HG02798 (cell line): ENCODE measurements around the gene GALR2.
"Not testable (repeated sequence)": the region's sequence is repeated elsewhere in the genome, so short reads cannot be mapped to it uniquely, and the experiment has no call there.

Experiments
- ATAC-seq: cut with Tn5 transposase; IDR thresholded peaks from one replicate; pipeline ENCODE4 v1.9.1; 2021; ENCODE audit warnings: mild to moderate bottlenecking; ENCODE audit not compliant: unreplicated experiment, poor library complexity

GALR2 gene, protein sequence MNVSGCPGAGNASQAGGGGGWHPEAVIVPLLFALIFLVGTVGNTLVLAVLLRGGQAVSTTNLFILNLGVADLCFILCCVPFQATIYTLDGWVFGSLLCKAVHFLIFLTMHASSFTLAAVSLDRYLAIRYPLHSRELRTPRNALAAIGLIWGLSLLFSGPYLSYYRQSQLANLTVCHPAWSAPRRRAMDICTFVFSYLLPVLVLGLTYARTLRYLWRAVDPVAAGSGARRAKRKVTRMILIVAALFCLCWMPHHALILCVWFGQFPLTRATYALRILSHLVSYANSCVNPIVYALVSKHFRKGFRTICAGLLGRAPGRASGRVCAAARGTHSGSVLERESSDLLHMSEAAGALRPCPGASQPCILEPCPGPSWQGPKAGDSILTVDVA

DNA sequence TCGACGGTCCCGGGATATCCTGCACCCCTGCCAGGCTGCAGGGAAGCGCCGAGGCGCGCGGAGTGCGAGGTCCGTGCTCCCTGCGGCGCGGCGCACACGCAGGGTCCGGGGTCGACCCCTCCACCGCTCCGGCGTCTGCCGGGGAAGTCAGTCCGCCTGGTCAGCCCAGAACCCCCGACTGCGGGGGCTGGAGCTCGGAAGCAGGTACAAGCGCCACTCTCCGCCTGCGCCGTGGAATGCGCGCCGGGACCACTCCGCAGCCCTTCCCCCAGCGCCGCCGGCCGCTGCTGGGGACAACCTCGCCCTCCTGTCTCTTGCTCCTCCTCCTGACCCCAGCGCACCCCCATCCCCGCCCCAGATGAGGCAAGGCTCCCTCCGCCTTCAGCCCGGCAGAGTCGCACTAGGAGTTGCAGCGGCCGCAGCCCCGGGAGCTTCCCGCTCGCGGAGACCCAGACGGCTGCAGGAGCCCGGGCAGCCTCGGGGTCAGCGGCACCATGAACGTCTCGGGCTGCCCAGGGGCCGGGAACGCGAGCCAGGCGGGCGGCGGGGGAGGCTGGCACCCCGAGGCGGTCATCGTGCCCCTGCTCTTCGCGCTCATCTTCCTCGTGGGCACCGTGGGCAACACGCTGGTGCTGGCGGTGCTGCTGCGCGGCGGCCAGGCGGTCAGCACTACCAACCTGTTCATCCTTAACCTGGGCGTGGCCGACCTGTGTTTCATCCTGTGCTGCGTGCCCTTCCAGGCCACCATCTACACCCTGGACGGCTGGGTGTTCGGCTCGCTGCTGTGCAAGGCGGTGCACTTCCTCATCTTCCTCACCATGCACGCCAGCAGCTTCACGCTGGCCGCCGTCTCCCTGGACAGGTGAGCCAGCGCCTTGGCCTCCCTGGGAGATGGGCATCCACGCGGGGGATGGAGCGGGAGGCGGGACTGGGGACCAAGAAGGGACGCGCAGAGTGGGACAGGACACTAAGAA is at the start of gene GALR2:
TSS of gene GALR2 (plus strand) at position 392 of the 974 bp plus-strand sequence. CDS start at position 495, 103 bp downstream.
- no peak for ATAC-seq

DNA sequence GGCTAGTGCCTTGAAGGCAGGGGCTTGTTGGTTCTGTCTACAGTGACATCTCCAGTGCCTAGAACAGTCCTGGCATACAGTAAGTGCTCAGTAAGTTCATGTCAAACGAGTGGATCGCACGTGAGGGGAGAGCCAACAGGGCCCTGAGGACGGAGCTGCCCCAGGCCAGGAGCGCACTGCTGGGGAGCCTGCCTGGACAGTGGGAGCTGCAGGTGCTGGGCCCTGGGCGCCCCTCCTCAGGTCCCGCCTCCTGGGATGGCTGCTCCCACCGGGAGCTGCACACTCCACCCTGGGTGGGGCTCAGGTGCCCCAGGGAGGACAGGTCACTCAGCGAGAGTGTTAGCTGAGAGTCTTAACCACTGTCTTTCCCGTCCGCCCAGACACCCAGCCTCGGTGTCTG is 49.3 kb upstream of the GALR2 start:
- no peak for ATAC-seq

DNA sequence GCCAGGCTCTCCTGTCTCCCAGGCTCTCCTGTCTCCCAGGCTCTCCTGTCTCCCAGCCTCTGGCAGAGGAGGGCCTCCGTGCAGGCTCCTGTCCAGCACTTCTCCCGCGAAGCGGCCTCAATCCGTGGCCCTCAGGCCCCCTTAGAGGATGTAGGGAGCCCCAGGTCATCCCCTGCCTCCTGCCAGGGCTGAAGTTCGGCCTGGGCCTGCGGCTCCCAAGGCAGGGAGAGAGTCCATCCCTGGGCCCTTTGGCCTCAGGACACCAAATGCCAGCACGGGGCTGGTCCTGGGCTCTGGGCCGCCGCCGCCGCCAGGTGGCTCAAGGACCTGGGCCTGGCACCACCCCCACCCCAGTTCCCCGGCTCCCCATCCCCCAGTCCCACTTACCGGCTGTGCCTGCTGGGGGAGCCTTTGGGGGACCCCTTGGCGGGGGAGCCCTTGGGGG is 47.8 kb upstream of the GALR2 start:
- ATAC-seq = no peak

DNA sequence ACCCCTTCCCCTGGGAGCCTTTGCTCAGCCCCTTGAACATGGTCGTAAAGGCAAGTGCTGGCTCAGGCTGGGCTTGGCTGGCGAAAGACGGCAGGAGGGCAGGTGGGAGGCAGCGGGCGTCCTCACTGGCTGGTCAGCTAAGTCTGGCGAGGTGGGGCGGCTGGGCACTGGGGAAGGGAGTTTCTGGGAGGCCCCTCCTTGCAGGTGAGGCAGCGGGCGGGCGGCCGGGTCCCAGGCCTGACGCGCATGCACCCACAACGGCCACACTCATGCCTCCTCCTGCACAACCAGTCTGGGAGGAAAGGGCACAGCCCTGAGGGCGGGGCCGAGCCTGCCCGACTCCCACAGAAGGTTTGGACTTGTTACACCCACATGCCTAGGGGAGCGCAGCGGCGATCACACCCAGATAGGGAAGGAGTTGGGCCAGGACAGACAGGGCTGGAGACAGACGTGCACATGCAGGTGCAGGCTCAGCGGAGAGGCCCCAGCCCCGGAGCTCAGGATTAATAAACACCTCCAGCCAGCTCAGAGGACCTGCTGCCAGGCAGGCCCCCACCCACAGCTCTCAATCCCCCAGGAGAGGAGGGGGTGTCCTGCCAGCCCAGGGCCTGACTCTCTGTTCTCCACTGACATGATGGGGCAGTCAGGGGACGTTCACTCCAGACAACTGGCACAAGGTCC is 47.3 kb upstream of the GALR2 start, which contains the start of gene EVPL:
TSS of gene EVPL (minus strand) at position 148 of the 681 bp plus-strand sequence. CDS start at position 40, 108 bp downstream.
- ATAC-seq = no peak

DNA sequence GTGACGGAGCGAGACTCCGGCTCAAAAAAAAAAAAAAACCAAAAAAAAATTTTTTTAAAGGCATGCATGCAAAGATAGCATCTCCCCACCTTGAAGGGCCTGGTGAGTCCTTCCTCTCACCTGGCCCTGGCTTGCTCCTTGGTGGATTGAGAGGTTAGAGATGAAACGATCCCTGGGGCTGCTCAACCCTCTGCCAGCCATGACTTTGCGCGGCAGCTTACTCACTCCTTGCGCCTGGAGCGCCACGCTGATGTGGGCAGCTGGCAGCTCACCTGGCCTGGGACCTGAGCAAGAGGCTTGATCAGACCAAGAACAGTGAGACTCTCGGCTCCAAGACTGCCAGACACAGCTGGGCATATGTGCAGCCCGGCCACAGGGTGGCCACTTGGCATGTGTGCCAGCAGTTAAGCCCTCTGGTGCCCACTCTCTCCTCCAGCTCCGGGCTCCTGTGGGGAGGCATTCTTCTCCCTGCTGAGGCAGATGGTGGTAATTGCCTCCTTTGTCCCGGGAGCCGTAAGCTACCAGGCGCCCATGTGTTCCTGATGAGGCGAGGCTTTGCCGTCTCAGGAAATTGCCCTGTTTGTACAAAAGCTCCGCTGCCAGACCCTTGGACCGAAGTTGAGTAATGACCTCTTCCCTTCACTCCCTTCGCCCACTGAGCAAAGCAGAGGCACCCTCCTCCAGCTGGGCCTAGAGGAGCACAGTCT is 42.4 kb upstream of the GALR2 start:
- no peak for ATAC-seq

DNA sequence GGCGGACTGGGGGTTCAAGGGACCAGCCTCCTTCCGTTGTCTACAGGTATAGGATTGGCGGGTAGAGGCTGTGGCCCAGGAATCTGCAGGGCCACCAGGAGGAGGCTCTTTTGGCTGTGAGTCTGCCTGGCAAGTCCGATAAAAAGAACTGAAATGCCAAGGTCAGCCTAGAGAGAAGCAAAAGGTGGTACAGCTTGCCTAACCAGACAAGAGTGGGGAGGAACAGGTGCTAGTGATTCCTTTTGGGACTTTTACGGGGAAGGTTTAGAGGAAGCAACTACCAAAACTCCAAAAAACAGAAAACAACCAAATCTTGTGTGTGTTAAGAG is 41.8 kb upstream of the GALR2 start:
- no peak for ATAC-seq

DNA sequence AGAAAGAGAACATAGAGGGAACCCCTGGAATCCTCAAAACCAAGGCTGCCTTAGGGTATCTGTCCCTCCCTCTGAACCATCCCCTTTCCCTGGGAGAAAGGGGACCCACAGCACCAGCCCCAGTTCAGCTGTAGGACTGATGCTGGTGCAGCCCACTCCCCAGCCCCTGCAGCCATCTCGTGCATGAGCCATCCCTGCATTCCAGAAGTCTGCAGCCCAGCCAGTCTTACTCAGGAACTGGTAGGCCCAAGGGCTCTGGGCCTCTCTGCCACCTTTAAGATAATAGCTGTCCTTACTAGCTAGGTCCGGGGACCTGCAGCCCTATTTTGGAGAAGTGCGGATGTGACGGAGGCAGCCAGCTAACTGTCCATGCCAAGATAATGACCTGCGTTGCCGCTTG is 41.4 kb upstream of the GALR2 start:
- ATAC-seq = no peak

DNA sequence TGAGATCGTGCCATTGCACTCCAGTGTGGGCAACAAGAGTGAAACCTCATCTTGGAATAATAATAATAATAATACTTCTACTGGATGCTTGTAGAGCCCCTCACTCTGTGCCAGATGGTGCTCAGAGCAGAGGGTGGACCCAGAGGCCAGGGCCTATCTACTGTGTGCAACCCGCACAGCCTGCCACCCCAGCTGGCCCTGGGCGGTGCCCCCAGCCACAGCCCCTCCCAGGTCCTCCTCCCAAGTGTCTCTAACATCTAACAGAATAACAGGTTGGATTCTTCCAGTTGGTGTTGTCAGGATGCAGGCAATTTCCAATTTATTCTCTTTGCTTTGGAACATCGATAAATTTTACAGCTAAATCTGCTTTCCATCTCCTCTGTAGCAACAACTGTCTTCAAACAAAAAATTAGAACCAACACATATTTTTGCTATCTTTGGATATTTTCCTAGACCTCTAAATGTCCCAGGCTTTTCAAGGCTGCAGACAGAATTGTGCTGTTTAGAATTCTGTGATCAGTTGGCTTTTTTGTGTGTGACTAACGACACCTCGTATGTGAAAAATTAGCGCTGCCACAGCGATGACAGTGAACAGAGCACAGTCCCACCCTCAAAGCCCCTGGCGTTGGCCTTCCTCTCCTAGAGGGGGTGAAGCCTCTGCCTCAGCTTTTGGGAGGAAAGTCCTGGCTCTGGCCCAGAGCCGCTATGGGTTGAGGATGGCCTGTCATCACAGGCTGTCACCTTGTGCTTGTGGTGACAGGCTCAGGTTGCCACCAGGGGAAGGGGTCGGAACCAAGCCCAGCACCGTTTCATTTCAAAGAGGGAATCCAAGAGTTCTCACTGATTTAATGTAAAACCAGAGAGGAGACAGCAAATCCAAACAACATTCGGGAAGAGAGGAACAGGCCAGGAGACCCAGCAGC is 39.9 kb upstream of the GALR2 start:
- ATAC-seq = no peak

DNA sequence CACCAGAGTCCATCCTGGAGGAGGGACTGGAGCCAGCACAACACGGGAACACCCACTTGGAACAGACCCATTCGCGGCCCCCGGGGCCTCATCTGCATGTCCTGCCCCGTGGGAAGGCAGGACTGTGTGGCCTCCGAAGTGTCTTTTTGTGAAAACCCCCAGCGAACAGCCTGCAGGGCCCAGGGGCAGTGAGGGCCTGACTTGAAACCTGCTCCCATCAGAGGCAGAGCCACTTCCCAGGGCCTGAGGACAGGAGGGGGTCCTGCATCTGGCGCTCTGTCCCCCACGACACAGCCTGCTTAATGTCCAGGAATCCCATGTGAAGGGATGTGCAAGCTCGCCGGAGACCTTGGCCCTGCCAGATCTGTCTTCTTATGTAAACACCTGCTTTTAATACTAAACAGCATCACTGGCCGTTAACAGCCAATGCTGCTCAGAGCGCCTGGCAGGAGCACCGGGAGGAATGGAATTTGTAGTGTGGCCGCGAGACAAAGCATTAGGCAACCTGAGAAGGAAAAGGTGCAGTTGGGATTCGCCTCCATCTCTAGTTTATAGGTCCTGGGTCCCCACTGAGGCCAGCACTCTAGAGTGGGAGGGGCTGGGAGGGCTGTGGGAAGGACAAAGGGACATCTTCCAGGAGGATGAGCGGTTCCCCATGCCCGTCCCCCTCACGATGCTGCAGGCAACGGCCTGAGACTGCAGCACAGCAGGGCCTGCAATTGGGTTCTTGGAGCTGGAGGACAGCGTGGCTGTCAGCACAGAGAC is 37.9 kb upstream of the GALR2 start:
- ATAC-seq = no peak

DNA sequence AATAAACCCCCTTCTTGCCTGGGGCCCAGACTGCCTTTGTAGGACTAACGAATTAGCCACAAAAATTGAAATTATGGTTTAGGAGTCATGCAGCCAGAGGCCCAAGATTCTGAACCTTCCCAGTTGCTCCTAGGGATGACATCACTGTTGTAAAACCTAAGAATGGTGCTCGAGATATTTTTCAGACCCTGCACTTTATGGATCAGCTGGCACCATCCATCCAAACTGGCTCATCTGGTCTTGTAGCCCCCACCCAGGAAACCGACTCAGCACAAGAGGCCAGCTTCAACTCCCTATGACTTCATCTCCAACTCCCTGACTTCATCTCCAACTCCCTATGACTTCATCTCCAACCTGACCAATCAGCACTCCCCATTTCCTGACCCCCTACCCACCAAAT is 36.5 kb upstream of the GALR2 start:
- ATAC-seq = no peak

DNA sequence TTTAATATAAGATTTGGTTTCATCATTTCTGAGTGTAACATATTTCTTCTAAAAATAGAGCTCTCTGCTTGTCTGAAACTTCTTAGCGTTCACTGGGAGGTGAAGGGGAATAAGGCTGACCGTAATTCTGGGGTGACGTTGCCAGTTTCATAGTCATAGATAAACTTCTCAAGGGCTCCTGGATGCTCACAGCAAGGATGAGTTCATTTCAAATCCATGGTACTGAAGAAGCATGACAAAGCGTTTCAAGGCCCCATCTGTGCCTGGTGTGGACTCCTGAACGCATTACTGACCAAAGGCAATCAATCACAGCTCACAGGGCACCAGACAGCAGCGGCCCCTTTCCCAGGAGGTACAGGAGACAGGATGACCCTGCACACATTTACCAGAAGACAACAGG is 35.5 kb upstream of the GALR2 start:
- no peak for ATAC-seq

DNA sequence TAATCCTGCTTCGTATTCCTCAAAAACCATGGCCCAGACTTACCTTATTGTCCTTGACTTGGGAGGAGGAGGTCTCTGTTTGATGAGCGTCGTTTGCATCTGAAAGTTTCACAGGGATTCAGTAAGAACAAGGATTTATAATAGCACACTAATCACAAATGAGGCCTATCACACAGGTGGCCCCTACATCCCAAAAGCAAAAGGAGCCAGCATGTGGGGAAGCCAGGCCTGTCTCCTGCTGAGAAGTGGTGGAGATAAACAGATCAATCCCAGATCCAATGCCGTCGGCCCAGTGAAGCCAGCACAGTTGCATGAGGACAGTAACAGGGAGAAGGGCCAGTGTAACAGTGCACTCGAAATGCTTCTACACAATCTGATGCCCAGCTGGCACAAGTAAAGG is 34.2 kb upstream of the GALR2 start:
- no peak for ATAC-seq

DNA sequence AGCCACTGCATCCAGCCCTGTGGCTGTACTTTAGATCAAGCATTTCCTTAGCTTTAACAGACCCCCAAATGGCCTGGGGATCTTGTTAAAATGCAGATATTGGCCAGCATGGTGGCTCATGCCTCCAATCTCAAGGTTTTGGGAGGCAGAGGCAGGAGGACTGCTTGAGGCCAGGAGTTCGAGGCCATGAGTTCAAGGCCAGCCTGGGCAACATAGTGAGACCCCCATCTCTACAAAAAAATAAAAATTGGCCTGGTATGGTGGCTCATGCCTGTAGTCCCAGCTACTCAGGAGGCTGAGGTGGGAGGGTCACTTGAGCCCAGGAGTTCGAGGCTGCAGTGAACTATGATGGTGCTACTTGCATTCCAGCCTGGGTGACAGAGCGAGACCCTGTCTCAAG is 31.7 kb upstream of the GALR2 start:
- ATAC-seq = not testable (repeated sequence)

DNA sequence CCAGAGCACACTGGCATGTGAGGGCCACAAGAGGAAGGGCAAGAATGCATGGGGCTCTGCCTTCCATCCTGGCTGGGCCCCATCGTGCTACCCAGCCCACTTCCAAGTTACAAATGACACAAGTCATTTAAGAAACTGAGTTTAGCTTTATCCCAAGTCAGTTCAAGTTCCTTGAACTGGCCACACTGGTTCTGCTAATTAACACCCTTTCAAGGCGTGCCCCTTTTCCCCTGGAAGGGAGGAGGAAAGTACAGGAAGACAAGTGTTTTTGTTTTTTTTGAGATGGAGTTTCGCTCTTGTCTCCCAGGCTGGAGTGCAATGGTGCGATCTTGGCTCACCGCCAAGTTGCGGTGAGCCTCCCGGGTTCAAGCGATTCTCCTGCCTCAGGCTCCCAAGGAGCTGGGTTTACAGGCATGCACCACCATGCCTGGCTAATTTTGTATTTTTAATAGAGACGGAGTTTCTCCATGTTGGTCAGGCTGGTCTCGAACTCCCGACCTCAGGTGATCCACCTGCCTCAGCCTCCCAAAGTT is 30.0 kb upstream of the GALR2 start:
- ATAC-seq = not testable (repeated sequence)

DNA sequence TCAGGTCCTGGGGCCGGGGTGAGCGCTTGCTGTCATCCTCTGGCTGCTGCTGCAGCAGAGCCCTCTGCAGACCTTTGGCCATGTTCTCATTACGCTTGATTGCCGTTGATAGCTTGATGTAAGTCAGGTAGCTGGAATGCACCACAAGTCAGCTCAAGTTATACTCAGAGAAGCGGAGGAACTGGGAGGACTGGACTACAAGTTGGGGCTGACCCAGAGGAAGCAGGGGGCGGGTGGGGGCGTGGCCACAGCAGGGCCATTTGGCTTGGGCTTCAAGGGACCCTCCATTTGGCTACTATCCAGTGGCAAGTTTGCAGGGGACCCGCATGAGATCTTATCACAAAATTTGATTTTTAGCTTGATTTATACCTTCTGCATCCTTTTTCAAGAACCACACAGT is 28.5 kb upstream of the GALR2 start:
- no peak for ATAC-seq

DNA sequence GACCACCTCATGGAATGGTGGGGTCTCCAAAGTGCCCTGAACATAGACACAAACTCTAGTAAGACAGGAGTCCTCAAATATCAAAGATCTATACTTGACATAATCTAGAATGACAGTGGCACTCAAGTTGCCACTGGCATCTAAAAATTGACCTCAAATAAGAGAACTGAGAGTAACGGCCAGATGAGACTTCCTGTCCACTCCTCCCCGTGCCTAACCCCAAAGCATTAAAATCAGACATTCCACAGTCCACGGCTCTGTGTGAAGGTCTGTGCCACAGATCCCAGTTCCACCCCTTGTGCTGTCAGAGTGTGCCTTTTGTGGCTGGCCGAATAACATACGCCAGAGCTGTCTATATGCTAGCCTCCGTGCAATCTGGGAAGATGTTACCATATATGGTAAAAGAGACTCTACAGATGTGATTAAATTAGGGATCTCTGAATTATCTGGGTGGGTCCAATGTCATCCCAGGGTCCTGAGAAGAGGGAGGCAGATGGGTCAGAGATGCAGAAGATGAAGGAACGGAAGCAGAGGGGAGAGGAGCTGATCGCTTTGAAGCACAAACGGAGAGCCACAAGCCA is 26.5 kb upstream of the GALR2 start:
- ATAC-seq = no peak

DNA sequence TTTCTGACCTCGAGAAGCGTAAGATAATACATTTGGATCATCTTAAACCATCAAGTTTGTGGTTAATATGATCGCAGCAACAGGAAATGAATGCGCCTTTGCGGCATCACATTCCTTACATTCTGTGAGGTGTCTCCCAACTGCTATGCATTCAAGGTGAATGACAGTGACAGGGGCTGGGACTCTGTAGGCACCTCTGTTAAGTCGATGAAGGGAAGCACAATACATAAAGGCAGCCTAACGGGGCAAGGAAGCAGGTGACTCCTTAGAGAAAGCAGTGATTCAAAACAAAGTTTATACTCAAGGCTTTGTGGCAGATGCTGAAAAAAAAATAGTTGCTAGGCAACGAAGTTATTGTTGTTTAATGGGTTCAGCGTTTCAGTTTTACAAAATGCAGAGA is 25.9 kb upstream of the GALR2 start:
- no peak for ATAC-seq

DNA sequence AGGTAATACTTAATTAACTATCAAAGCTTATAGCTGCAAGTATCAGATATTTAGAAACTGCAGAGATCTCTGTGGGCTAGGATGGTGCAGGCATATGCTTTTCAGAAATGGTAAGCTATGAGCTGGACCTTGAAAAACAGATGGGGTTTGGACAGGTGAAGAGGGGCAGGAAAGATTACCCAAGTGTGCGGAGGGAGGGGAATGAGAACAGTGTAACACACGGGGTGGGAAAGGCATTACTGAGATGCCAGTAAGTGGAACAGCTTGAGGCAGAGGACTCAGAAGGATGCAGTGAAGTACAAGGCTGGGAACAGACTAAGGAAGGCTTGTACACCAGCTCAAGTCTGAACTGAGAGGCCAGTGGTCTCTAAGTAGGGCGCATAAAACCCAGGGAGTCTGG is 25.3 kb upstream of the GALR2 start:
- ATAC-seq = no peak
